Neural progenitor cell (in vitro differentiated cells): ENCODE data around the gene ZNF454. TPM values are rescaled to one million over a fixed set of nuclear protein-coding genes. Genes with fewer than 3 reads are reported as not detected.

ENCODE experiments used
- DNase-seq: peaks from one replicate; pipeline ENCODE4 v3.0.0-alpha.2; 2016; ENCODE audit warnings: low spot score
- H2AFZ ChIP-seq: fragments of 200-600 bp; sonication (generic); replicated peaks from 2 replicates; pipeline ENCODE4 v1.6.1; 2016; ENCODE audit warnings: antibody characterized with exemption
- H3F3A ChIP-seq: fragments of 200-600 bp; sonication (generic); 2 replicates; pipeline ENCODE4 v1.6.1; 2016; ENCODE audit warnings: antibody characterized with exemption, low read depth
- H3K27ac ChIP-seq: fragments of 200-600 bp; sonication (generic); 2 replicates; pipeline ENCODE4 v1.5.1; 2016; ENCODE audit warnings: mild to moderate bottlenecking
- H3K27me3 ChIP-seq: fragments of 200-600 bp; sonication (generic); 2 replicates; pipeline ENCODE4 v1.6.1; 2016; ENCODE audit warnings: mild to moderate bottlenecking, moderate library complexity
- H3K36me3 ChIP-seq: fragments of 200-600 bp; sonication (generic); 2 replicates; pipeline ENCODE4 v1.5.1; 2016
- H3K4me1 ChIP-seq: fragments of 200-600 bp; sonication (generic); 2 replicates; pipeline ENCODE4 v1.6.1; 2016; ENCODE audit warnings: mixed run types
- H3K4me2 ChIP-seq: fragments of 200-600 bp; sonication (generic); 2 replicates; pipeline ENCODE4 v1.6.1; 2016
- H3K4me3 ChIP-seq: fragments of 200-600 bp; sonication (generic); 2 replicates; pipeline ENCODE4 v1.5.1; 2016
- H3K79me2 ChIP-seq: fragments of 200-600 bp; sonication (generic); 2 replicates; pipeline ENCODE4 v1.6.1; 2016; ENCODE audit warnings: low read depth
- H3K9ac ChIP-seq: fragments of 200-600 bp; sonication (generic); 2 replicates; pipeline ENCODE4 v1.6.1; 2016
- H3K9me3 ChIP-seq: fragments of 200-600 bp; sonication (generic); 2 replicates; pipeline ENCODE4 v1.5.1; 2016; ENCODE audit warnings: low read depth
- H4K20me1 ChIP-seq: fragments of 200-600 bp; sonication (generic); 2 replicates; pipeline ENCODE4 v1.6.1; 2016; ENCODE audit warnings: low read depth
- H3K27ac Mint-ChIP-seq: 3 replicates; pipeline ENCODE4 v1.8.0; 2021; ENCODE audit warnings: mixed read lengths
- H3K27me3 Mint-ChIP-seq: 2 replicates; pipeline ENCODE4 v1.8.0; 2022; ENCODE audit warnings: low read depth, mild to moderate bottlenecking, inconsistent platforms, moderate library complexity, mixed read lengths; ENCODE audit not compliant: insufficient read depth
- H3K36me3 Mint-ChIP-seq: 3 replicates; pipeline ENCODE4 v1.8.0; 2021; ENCODE audit warnings: mixed read lengths
- H3K4me1 Mint-ChIP-seq: 3 replicates; pipeline ENCODE4 v1.8.0; 2021; ENCODE audit warnings: mixed read lengths
- H3K4me3 Mint-ChIP-seq: 3 replicates; pipeline ENCODE4 v1.8.0; 2021; ENCODE audit warnings: mild to moderate bottlenecking, moderate library complexity, mixed read lengths
- H3K9me3 Mint-ChIP-seq: 3 replicates; pipeline ENCODE4 v1.8.0; 2020; ENCODE audit warnings: mixed read lengths
- EZH2 ChIP-seq: fragments of 200-600 bp; sonication (generic); IDR thresholded peaks from 2 replicates; pipeline ENCODE4 v1.6.1; 2017; ENCODE audit warnings: antibody characterized with exemption, mild to moderate bottlenecking, moderate library complexity
- EZH2phosphoT487 ChIP-seq: fragments of 200-600 bp; sonication (generic); IDR thresholded peaks from 2 replicates; pipeline ENCODE4 v1.6.1; 2017; ENCODE audit warnings: antibody characterized with exemption
- total RNA-seq: library from RNA; depleted of rRNA; stranded (reverse); fragments of >200 nt; gene quantifications from 2 replicates; pipeline ENCODE4 v1.2.3, GENCODE V29; 2015; ENCODE audit warnings: low replicate concordance
- TF ChIP-seq, protein P1 (sequence below): fragments of 200-600 bp; sonication (generic); IDR thresholded peaks from 2 replicates; pipeline ENCODE4 v1.5.1; 2017; ENCODE audit warnings: antibody characterized with exemption, mild to moderate bottlenecking

Gene ZNF454
- total RNA-seq, 1 donor from 2014 or later = not detected

GRCh38 chr5:178983728-178984127 lies 42.7 kb downstream of the ZNF454 start:
- Histone ChIP-seq H3K4me1 (no peaks in the 10 kb centered on the region), H2AFZ (no peak overlapping the region), H3F3A (no peaks in the 10 kb centered on the region), H4K20me1 (no peaks in the 10 kb centered on the region), H3K27ac (no peak overlapping the region), H3K4me2 (no peak overlapping the region), H3K9ac (no peak overlapping the region), H3K36me3 (no peaks in the 10 kb centered on the region), H3K4me3 (no peak overlapping the region), H3K9me3 (no peaks in the 10 kb centered on the region), H3K79me2 (no peaks in the 10 kb centered on the region), H3K27me3 (no peaks in the 10 kb centered on the region)
- Mint-ChIP-seq H3K9me3 (peaks cover 66% of the 10 kb centered on the region), H3K4me3 (no peak overlapping the region), H3K36me3 (peaks cover 2% of the 10 kb centered on the region), H3K4me1 (no peaks in the 10 kb centered on the region), H3K27me3 (peaks cover 10% of the 10 kb centered on the region), H3K27ac (no peak overlapping the region)
- no peak for TF ChIP-seq EZH2
- TF ChIP-seq, protein P1, sequence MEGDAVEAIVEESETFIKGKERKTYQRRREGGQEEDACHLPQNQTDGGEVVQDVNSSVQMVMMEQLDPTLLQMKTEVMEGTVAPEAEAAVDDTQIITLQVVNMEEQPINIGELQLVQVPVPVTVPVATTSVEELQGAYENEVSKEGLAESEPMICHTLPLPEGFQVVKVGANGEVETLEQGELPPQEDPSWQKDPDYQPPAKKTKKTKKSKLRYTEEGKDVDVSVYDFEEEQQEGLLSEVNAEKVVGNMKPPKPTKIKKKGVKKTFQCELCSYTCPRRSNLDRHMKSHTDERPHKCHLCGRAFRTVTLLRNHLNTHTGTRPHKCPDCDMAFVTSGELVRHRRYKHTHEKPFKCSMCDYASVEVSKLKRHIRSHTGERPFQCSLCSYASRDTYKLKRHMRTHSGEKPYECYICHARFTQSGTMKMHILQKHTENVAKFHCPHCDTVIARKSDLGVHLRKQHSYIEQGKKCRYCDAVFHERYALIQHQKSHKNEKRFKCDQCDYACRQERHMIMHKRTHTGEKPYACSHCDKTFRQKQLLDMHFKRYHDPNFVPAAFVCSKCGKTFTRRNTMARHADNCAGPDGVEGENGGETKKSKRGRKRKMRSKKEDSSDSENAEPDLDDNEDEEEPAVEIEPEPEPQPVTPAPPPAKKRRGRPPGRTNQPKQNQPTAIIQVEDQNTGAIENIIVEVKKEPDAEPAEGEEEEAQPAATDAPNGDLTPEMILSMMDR = no peak
- TF ChIP-seq EZH2phosphoT487 = no peak
- no peak for DNase-seq

DNA sequence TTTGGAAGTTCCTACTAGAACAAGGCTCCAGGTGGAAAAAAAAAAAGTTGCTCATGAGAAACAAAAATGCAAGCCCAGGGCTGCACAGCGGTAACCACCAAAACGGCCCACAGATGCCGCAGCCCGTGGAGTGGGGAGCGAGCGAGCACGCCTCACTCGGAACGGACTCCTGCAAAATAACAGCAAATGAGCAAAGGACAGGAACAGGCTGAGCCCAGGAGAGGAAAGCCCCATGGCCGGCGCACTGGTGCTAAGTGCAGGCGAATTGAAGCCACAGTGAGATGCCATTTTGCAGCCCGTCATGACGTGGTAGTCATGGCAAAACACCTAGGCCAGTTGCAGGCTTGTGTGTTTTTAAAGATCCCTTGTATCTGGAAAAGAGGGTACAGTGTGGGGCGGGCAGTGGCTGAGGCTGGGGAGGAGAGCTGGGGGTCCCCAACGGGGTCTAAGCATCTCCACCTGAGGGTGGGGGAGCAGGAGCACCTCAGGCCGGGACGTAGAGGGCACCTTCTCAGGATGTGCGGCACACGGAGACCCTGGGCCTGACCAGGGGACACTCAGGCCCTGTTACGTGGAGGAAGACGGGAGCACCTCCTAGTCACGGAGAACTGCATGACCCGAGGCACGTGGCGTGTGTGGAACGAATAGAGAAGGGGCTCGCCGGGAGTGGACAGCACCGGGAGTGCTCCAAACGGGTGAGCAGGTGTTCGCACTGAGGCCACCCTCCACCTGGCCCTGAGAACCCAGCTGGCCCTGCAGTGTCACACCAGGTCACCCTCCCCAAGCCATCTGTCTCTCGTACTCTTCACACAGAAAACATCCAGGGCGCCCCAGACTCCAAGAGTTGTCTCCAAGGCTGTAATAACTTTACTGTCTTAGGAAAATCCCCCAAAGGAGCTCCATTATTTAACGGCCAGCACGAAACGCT lies 43.4 kb downstream of the ZNF454 start:
- Histone ChIP-seq H3K4me3 (no peak overlapping the region), H3K9me3 (no peaks in the 10 kb centered on the region), H3K79me2 (no peaks in the 10 kb centered on the region), H3K36me3 (no peaks in the 10 kb centered on the region), H3K4me1 (no peaks in the 10 kb centered on the region), H3K27me3 (no peaks in the 10 kb centered on the region), H2AFZ (no peak overlapping the region), H4K20me1 (no peaks in the 10 kb centered on the region), H3F3A (no peaks in the 10 kb centered on the region), H3K27ac (no peak overlapping the region), H3K4me2 (no peak overlapping the region), H3K9ac (no peak overlapping the region)
- no peak for TF ChIP-seq EZH2
- TF ChIP-seq, protein P1 = no peak
- no peak for TF ChIP-seq EZH2phosphoT487
- no peak for DNase-seq
- peaks cover 69% of the 10 kb centered on the region for H3K9me3 Mint-ChIP-seq
- no peak overlapping the region for H3K27ac Mint-ChIP-seq
- peaks cover 7% of the 10 kb centered on the region for H3K27me3 Mint-ChIP-seq
- H3K36me3 Mint-ChIP-seq = peaks cover 2% of the 10 kb centered on the region
- H3K4me3 Mint-ChIP-seq = no peak overlapping the region
- H3K4me1 Mint-ChIP-seq = no peaks in the 10 kb centered on the region

GRCh38 chr5:178986326-178986960 lies 45.4 kb downstream of the ZNF454 start:
- Mint-ChIP-seq H3K4me3 (no peak overlapping the region), H3K36me3 (peaks cover 4% of the 10 kb centered on the region), H3K4me1 (no peaks in the 10 kb centered on the region), H3K9me3 (peaks cover 68% of the 10 kb centered on the region), H3K27me3 (peaks cover 8% of the 10 kb centered on the region), H3K27ac (no peak overlapping the region)
- Histone ChIP-seq H3K27me3 (no peaks in the 10 kb centered on the region), H3K9me3 (no peaks in the 10 kb centered on the region), H3K4me2 (no peak overlapping the region), H3F3A (no peaks in the 10 kb centered on the region), H2AFZ (no peak overlapping the region), H3K4me1 (no peaks in the 10 kb centered on the region), H4K20me1 (no peaks in the 10 kb centered on the region), H3K27ac (no peak overlapping the region), H3K79me2 (no peaks in the 10 kb centered on the region), H3K9ac (no peak overlapping the region), H3K4me3 (no peak overlapping the region), H3K36me3 (no peaks in the 10 kb centered on the region)
- no peak for DNase-seq
- no peak for TF ChIP-seq EZH2phosphoT487
- TF ChIP-seq, protein P1 = no peak
- no peak for TF ChIP-seq EZH2
